Measurements from ENCODE around the gene ACTL6B. TPM values are rescaled to one million over a fixed set of nuclear protein-coding genes. Genes with fewer than 3 reads are reported as not detected.

ACTL6B gene
- total RNA-seq, 1 experiment from 2014 or later = not detected

DNA sequence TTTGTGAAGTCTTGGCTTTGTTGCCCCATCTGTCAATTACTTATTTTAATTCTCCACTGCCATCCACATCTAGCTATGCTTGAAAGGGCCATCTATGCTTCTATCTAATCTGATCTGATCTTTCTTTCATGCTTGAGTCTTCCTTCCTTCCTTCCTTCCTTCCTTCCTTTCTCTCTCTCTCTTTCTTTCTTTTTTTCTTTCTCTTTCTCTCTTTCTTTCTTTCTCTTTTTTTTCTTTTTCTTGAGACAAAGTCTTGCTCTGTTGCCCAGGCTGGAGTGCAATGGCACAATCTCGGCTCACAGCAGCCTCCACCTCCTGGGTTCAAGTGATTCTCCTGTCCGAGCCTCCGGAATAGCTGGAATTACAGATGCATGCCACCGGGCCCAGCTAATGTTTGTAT, 26.2 kb downstream of the ACTL6B start:
- no peak for DNase-seq (ENCODE audit: extremely low read depth, low read depth)

DNA sequence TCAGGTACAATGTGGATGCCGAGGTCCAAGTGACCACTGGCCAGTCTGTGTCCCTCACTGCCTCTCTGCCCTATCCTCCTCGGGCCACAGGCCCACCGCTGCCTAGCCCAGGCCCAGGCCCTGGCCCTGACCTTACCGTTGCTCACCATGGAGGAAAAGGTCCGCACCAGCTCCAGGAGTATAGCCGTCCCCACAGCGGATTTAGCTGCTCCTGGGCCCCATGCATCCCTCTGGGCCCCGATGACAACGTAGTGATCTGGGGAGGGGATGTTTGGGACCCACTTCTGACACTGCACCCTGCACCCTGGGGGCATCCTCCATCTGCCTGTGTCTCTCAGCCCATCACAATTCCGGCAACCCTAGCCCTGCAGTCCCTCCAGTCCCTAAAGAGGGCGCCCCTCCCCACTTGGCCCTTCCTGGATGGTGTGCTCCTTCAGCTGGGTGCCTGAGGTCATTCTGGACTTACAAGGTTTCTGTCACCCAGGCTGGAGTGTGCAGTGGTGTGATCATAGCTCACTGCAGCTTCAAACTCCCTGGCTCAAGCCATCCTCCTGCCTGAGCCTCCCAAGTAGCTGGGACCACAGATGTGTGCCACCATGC, 27.0 kb downstream of the ACTL6B start:
- DNase-seq (ENCODE audit: extremely low read depth, low read depth) = peak; percentile 21

DNA sequence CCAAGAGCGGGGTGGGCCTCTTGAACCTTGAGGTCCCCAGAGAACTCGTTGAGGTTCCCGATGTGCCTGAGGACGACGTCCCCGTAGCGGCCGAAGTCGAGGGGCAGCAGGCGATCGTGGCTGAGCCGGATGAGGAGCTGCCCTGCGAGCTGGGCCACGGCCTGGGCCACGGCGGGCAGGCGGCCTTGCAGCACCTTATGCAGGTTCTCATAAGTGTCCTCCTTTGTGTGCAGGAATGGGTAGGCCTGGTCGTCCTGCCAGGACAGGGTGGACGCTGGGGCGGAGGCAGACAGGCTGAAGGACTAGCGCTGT, 29.1 kb downstream of the ACTL6B start:
- DNase-seq (ENCODE audit: extremely low read depth, low read depth) = no peak

DNA sequence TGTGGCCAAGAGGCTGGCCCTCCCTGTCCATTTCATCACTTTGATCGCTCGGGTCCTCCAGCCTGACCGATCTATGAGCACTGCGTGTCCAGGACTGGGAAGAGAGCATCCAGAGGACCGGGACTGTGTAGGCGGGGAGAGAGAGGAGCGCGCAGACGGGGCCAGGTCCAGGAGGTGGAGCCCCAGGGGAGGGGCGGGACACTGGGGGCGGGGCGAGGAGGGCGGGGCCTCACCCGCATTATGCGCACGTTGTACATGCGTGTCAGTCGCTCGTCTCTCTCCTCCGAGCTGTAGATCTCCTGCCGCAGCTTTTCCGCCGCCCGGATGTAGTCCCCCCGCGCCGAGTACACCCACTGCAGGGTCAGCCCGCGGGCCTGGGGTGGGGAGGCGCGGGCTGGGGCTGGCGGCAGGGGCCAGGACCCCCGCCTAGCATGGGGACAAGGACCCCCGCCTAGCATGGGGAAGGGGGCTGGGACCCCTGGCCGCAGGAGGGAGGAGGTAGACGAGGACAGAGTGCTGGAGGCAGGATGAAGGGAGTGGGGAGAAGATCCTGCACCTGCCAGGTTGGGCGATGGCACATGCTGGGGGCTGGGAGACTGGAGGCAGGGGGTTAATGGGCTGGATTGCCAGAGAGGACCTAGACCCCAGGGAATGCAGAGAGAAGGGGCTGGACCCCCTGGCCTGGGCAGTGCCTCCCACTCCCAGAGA, 29.6 kb downstream of the ACTL6B start:
- DNase-seq (ENCODE audit: extremely low read depth, low read depth) = peak; percentile 80

GRCh38 chr7:100626055-100626454, 30.2 kb downstream of the ACTL6B start:
- DNase-seq (ENCODE audit: extremely low read depth, low read depth) = no peak

GRCh38 chr7:100623951-100624824, 32.1 kb downstream of the ACTL6B start:
- DNase-seq (ENCODE audit: extremely low read depth, low read depth) = no peak

GRCh38 chr7:100621554-100621953, 34.7 kb downstream of the ACTL6B start:
- no peak for DNase-seq (ENCODE audit: extremely low read depth, low read depth)

GRCh38 chr7:100620804-100621203, 35.4 kb downstream of the ACTL6B start:
- DNase-seq (ENCODE audit: extremely low read depth, low read depth) = no peak

DNA sequence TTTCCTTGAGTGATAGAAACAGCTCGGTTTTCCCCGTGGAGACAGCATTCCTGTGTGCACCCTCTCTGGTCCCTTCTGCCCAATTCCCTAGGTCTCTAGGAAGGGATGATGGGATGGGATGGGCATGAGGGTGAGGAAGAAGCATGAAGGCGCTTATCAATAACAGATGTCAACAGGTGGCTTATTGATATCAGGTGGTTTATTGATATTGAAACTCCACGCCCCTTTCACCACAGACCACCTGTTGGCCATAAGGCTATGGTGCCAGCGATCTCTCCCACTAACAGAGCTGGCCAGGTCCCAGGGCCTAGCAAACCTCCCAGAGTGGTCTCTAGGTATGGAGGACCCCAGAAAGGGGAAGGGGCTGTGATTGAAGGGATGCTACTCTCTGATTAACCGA, 36.0 kb downstream of the ACTL6B start:
- no peak for DNase-seq (ENCODE audit: extremely low read depth, low read depth)

DNA sequence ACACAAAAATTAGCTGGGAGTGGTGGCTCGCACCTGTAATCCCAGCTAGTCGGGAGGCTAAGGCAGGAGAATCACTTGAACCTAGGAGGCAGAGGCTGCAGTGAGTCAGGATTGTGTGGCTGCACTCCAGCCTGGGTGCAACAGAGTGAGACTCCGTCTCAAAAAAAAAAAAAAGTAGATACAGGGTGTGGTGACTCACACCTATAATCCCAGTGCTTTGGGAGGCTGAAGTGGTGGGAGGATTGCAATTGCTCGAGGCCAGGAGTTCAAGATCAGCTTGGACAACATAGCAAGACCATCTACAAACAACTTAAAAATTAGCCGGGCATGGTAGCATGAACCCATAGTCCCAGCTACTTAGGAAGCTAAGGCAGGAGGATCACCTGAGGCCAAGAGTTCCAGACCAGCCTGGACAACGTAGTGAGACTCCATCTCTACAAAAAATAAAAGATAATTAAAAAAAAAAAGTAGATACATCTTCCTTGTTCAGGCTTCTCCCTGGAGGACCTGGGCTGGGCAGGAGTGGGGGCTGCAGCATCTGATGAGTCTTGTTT, 41.9 kb downstream of the ACTL6B start:
- DNase-seq (ENCODE audit: extremely low read depth, low read depth) = no peak

GRCh38 chr7:100613412-100614175, 42.7 kb downstream of the ACTL6B start:
- DNase-seq (ENCODE audit: extremely low read depth, low read depth) = no peak

GRCh38 chr7:100612730-100613390, 43.4 kb downstream of the ACTL6B start:
- no peak for DNase-seq (ENCODE audit: extremely low read depth, low read depth)

- DNase-seq (ENCODE audit: extremely low read depth, low read depth) = peak; percentile 99
These were observed 44.1 kb downstream of the ACTL6B start, which contains the start of gene MOSPD3 for GRCh38 chr7:100611983-100612729. TSS of gene MOSPD3 (plus strand) at chr7:100612540. CDS start at chr7:100612792, 252 bp downstream.

GRCh38 chr7:100609958-100610357, 46.3 kb downstream of the ACTL6B start:
- DNase-seq (ENCODE audit: extremely low read depth, low read depth) = no peak

GRCh38 chr7:100607111-100607510, 49.1 kb downstream of the ACTL6B start:
- no peak for DNase-seq (ENCODE audit: extremely low read depth, low read depth)

DNA sequence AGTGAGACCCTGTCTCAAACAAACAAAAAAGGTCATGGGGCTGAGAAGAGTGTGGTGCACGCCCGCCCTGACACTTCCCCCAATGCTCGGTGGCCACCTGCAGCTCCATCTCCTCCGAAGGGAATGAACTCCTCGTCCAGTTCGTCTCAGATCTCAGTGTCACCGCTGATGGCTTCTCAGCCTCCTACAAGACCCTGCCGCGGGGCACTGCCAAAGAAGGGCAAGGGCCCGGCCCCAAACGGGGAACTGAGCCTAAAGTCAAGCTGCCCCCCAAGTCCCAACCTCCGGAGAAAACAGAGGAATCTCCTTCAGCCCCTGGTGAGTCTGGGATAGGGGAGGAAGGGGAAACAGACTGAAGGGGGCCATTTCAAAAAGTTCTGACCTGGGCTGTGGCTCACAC, 49.9 kb downstream of the ACTL6B start:
- DNase-seq (ENCODE audit: extremely low read depth, low read depth) = no peak

DNA sequence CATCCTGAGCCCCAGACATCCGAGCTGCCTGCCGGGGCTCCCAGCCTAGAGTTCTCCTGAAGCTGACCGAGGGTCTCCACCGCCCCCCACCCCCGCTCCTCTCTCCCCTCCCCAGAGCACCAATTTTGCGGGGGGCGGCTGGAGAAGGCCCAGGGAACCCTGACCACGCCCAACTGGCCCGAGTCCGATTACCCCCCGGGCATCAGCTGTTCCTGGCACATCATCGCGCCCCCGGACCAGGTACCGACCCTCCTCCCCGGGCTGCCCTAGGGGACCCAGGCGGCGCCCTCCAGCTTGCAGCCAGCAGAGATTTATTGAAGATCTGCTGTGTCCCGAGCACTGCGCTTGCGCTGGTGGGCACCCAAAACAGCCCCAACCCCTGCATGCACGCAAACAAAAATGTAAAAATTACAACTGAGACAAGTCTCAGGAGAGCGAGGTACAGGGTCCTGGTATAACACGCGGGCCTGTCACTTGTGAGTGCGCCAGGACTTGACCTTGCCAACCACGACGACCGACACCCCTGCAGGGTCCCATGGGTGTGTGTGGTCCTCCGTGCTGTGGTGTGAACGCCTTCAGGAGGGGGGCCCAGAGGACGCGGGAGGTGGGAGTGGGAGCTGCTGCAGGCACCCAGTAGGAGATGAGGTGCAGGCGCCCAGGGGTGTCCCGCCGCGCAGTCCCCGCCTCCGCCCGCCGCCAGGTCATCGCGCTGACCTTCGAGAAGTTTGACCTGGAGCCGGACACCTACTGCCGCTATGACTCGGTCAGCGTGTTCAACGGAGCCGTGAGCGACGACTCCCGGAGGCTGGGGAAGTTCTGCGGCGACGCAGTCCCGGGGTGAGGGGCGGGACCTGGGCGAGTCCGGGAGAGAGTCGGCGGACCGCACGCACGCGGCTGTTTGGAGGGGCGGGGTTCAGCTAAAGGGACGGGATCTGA, 51.0 kb downstream of the ACTL6B start:
- DNase-seq (ENCODE audit: extremely low read depth, low read depth) = no peak
